ENCODE results near the gene CLIP4.

The CLIP4 gene

GRCh38 chr2:29227935-29228675 is 112.9 kb downstream of the CLIP4 start:
- TF ChIP-seq CTCF (IDR thresholded peaks at IDR 0.05), result no peak
- Histone ChIP-seq H3K27ac (no peak overlapping the region), H3K4me3 (no peak overlapping the region)
- DNase-seq (ENCODE audit: low spot score), result no peak

GRCh38 chr2:29228947-29229346 is 113.7 kb downstream of the CLIP4 start:
- DNase-seq (ENCODE audit: low spot score), result no peak
- no peak for TF ChIP-seq CTCF (IDR thresholded peaks at IDR 0.05)
- Histone ChIP-seq H3K27ac (no peak overlapping the region), H3K4me3 (no peak overlapping the region)

GRCh38 chr2:29229640-29230039 is 114.4 kb downstream of the CLIP4 start:
- Histone ChIP-seq H3K27ac (no peak overlapping the region), H3K4me3 (no peak overlapping the region)
- TF ChIP-seq CTCF (IDR thresholded peaks at IDR 0.05), result no peak
- DNase-seq (ENCODE audit: low spot score), result no peak

GRCh38 chr2:29232041-29232440 is 116.8 kb downstream of the CLIP4 start:
- no peak for TF ChIP-seq CTCF (IDR thresholded peaks at IDR 0.05)
- Histone ChIP-seq H3K4me3 (no peak overlapping the region), H3K27ac (no peak overlapping the region)
- DNase-seq (ENCODE audit: low spot score), result no peak

- TF ChIP-seq CTCF (IDR thresholded peaks at IDR 0.05), result no peak
- Histone ChIP-seq H3K27ac (no peak overlapping the region), H3K4me3 (no peak overlapping the region)
- no peak for DNase-seq (ENCODE audit: low spot score)
Observed at GRCh38 chr2:29233428-29233827, 118.2 kb downstream of the CLIP4 start.

- H3K27ac ChIP-seq, result no peak overlapping the region
- no peak overlapping the region for H3K4me3 ChIP-seq
- TF ChIP-seq CTCF (IDR thresholded peaks at IDR 0.05), result no peak
- no peak for DNase-seq (ENCODE audit: low spot score)
Observed at GRCh38 chr2:29235411-29235810, 120.2 kb downstream of the CLIP4 start.

- H3K4me3 ChIP-seq, result no peak overlapping the region
- H3K27ac ChIP-seq, result no peak overlapping the region
- no peak for TF ChIP-seq CTCF (IDR thresholded peaks at IDR 0.05)
- DNase-seq (ENCODE audit: low spot score), result no peak
Observed at GRCh38 chr2:29236074-29236473, 120.9 kb downstream of the CLIP4 start.
